Breast epithelium (tissue), 4 donors: ENCODE results near the gene PCNX1. TPM values are rescaled to one million over a fixed set of nuclear protein-coding genes. Genes with fewer than 3 reads are reported as not detected.

Experiments used
- DNase-seq, 2 donors: peaks; one replicate each; pipeline ENCODE4 v3.0.0-alpha.2; 2019; ENCODE audit warnings: low spot score in 2 of 2
- H3K27ac ChIP-seq, 2 donors: fragments of 200-600 bp; sonication (generic) in 1 of 2; one replicate each; pipeline ENCODE4 v1.5.1; 2016 to 2019; ENCODE audit warnings: mild to moderate bottlenecking in 1 of 2
- H3K27me3 ChIP-seq, 2 donors: fragments of 200-600 bp; sonication (generic) in 1 of 2; one replicate each; pipeline versions ENCODE4 v1.5.1 to v1.6.0; 2017 to 2019; ENCODE audit warnings: control low read depth in 1 of 2, mild to moderate bottlenecking in 1 of 2
- H3K36me3 ChIP-seq: fragments of 200-600 bp; one replicate; pipeline ENCODE4 v1.5.1; 2019
- H3K4me1 ChIP-seq, 2 donors: fragments of 200-600 bp; sonication (generic); one replicate each; pipeline ENCODE4 v1.5.1; 2016 to 2019; ENCODE audit warnings: control low read depth in 1 of 2
- H3K4me3 ChIP-seq, 3 donors: fragments of 200-600 bp; sonication (generic); 1 replicate in 2 of 3; 2 replicates in 1 of 3; pipeline ENCODE4 v1.5.1; 2016 to 2019; ENCODE audit warnings: mild to moderate bottlenecking in 3 of 3, moderate library complexity in 2 of 3
- H3K9me3 ChIP-seq, 2 donors: fragments of 200-600 bp; sonication (generic) in 1 of 2; one replicate each; pipeline ENCODE4 v1.5.1; 2016 to 2019; ENCODE audit warnings: control low read depth in 1 of 2
- POLR2A ChIP-seq: fragments of 450-650 bp; IDR thresholded peaks from one replicate; pipeline ENCODE4 v1.6.1; 2016; ENCODE audit warnings: antibody characterized with exemption, mild to moderate bottlenecking, moderate library complexity
- POLR2AphosphoS5 ChIP-seq, 3 donors: sonication (generic); formaldehyde crosslinking; IDR thresholded peaks; one replicate each; pipeline ENCODE4 v1.6.1; 2017; ENCODE audit warnings: antibody characterized with exemption in 3 of 3
- intact Hi-C: fragments of 100-400 bp; cut with DNase I; formaldehyde crosslinking; loops from one replicate; pipeline ENCODE4 v1.15.1; 2023; ENCODE audit warnings: low total_unique reads
- total RNA-seq, 3 donors: library from RNA; depleted of rRNA; stranded (reverse); fragments of >200 nt; gene quantifications; one replicate each; pipeline ENCODE4 v1.1.0, GENCODE V29; 2016
- TF ChIP-seq, protein P1 (sequence below), 3 donors: fragments of 450-650 bp; IDR thresholded peaks; one replicate each; pipeline ENCODE4 v1.5.1; 2016 to 2017; ENCODE audit warnings: antibody characterized with exemption in 3 of 3, mild to moderate bottlenecking in 3 of 3, moderate library complexity in 3 of 3

PCNX1 gene
- total RNA-seq, 3 donors from 2014 or later, result 61.8 to 105 (median 92.5) TPM

DNA sequence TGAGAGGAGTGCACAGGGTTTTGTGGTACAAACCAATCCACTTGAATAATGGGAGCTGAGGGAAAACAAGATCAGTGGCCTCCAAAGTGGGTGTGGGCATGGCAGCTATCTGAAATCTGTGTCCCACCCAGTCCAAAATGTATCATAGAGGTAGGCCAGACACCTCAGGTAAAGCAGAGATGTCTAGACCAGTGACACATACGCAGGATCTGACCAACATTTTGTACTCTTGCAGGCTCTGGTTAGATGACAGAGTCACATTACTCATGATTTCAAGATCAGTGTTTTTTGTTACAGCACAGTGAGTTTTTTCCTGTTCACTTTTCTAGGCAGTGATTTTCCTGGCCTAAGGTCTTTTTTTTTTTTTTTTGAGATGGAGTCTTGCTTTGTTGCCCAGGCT, 211.8 kb downstream of the PCNX1 start:
- no peak overlapping the region for H3K27ac ChIP-seq
- H3K36me3 ChIP-seq, result no peaks in the 10 kb centered on the region
- H3K27me3 ChIP-seq, result no peaks in the 10 kb centered on the region
- no peak for DNase-seq
- H3K9me3 ChIP-seq, result peaks cover 0 to 10% of the 10 kb centered on the region in 2 donors
- H3K4me1 ChIP-seq, result no peaks in the 10 kb centered on the region
- TF ChIP-seq, protein P1, sequence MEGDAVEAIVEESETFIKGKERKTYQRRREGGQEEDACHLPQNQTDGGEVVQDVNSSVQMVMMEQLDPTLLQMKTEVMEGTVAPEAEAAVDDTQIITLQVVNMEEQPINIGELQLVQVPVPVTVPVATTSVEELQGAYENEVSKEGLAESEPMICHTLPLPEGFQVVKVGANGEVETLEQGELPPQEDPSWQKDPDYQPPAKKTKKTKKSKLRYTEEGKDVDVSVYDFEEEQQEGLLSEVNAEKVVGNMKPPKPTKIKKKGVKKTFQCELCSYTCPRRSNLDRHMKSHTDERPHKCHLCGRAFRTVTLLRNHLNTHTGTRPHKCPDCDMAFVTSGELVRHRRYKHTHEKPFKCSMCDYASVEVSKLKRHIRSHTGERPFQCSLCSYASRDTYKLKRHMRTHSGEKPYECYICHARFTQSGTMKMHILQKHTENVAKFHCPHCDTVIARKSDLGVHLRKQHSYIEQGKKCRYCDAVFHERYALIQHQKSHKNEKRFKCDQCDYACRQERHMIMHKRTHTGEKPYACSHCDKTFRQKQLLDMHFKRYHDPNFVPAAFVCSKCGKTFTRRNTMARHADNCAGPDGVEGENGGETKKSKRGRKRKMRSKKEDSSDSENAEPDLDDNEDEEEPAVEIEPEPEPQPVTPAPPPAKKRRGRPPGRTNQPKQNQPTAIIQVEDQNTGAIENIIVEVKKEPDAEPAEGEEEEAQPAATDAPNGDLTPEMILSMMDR (IDR thresholded peaks at IDR 0.05), result no peak
- TF ChIP-seq POLR2AphosphoS5 (IDR thresholded peaks at IDR 0.05) (no peak), POLR2A (no peak)
- no peak overlapping the region for H3K4me3 ChIP-seq
- intact Hi-C loops, result no loop called here

DNA sequence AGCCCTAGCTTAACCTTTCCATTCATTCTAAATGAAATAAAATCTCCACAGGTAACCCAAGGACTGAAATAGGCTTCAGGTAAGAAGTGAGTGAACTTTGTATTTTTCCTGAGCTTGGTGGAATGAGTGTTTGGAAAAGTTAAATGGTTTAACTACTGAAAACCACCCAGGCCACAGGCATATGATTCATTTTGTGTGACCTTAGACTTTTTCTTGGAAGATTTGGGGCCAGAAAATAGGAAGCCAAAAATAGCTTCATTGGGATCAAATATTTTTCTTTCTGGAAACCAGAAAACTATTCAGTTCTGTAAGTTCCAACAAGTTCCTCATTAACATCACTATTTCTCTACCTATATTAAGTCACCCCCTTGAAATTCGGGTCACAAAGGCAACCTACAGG, 212.6 kb downstream of the PCNX1 start:
- H3K4me3 ChIP-seq, result no peak overlapping the region
- TF ChIP-seq, protein P1 (IDR thresholded peaks at IDR 0.05), result no peak
- TF ChIP-seq POLR2AphosphoS5 (IDR thresholded peaks at IDR 0.05) (no peak), POLR2A (no peak)
- H3K36me3 ChIP-seq, result no peaks in the 10 kb centered on the region
- H3K4me1 ChIP-seq, result no peaks in the 10 kb centered on the region
- no peak overlapping the region for H3K27ac ChIP-seq
- intact Hi-C loops, result no loop called here
- peaks cover 0 to 10% of the 10 kb centered on the region in 2 donors for H3K9me3 ChIP-seq
- no peaks in the 10 kb centered on the region for H3K27me3 ChIP-seq
- no peak for DNase-seq

DNA sequence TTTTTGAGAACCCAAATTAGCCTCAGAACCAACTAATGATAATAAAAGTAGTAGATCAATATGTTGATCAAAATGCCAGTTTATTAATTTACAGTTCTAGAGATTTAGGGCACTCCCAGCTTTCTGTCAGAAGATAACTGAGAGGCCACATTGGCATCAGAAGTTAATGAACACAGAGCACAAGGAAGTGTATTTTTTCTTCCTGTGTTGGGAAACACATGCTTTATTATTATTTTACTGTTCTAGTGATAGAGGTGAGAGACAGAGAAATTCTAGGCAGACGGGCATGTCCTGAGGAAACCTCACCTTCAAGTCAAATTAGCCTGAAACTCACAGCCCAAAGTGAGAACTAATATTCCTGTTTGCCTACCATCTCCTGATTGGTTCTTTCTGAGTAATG, 213.7 kb downstream of the PCNX1 start:
- DNase-seq, result no peak
- no peak overlapping the region for H3K27ac ChIP-seq
- H3K27me3 ChIP-seq, result no peaks in the 10 kb centered on the region
- no peak overlapping the region for H3K4me3 ChIP-seq
- no peak for TF ChIP-seq POLR2A
- TF ChIP-seq POLR2AphosphoS5 (IDR thresholded peaks at IDR 0.05), result no peak
- TF ChIP-seq, protein P1 (IDR thresholded peaks at IDR 0.05), result no peak
- H3K9me3 ChIP-seq, result peaks cover 0 to 10% of the 10 kb centered on the region in 2 donors
- H3K4me1 ChIP-seq, result no peaks in the 10 kb centered on the region
- intact Hi-C loops, result no loop called here
- H3K36me3 ChIP-seq, result no peaks in the 10 kb centered on the region

DNA sequence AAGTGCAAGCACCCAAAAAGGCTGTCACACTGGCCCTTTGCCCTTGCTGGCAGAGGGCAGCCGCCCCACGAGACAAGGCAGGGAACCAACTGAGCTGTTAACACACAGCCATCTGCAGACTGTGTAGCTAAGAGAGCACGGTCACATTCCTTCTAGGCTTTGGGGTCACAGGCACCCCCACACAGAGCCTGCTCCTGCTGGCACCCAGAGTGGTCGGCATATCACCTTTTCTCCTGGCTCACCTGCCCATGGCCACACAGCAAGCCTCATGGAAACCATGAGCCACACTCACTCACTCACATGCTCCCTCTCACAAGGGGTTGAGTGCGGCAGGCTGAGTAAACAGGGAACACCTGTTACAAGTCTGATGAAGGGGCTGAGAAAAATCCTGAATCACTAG, 214.5 kb downstream of the PCNX1 start:
- H3K4me3 ChIP-seq, result no peak overlapping the region
- DNase-seq, result no peak
- intact Hi-C loops, result no loop called here
- H3K27me3 ChIP-seq, result no peaks in the 10 kb centered on the region
- TF ChIP-seq POLR2AphosphoS5 (IDR thresholded peaks at IDR 0.05) (no peak), POLR2A (no peak)
- TF ChIP-seq, protein P1 (IDR thresholded peaks at IDR 0.05), result no peak
- H3K27ac ChIP-seq, result no peak overlapping the region
- peaks cover 0 to 10% of the 10 kb centered on the region in 2 donors for H3K9me3 ChIP-seq
- H3K4me1 ChIP-seq, result no peaks in the 10 kb centered on the region
- H3K36me3 ChIP-seq, result no peaks in the 10 kb centered on the region

DNA sequence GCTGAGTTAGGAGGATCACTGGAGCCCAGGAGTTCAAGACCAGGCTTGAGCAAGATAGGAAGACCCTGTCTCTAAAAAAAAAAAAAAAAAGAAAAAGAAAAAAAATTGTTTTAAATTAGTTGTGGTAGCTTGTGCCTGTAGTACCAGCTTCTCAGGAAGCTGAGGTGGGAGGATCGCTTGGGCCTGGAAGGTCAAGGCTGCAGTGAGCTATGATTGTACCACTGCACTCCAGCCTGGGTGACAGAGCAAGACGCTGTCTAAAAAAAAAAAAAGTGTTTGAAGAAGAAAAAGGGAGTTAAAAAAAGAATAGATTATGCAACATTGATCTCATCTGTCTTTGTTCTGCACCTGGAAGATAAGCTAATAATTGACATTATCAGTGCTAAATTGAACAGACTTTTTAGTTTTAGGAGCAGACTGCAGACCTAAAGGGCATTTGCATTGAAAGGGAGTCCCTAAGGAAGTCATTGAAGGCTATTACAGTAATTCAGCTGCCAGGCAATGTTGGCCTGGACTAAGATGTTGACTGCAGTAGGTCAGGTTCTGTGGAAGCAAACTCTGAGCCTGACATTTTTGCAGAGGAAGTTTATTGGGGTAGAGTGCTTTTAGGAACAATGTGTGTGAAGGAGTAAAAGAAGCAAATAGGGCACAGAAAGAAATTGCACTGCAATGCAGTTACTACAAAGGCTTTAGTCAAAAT, 215.8 kb downstream of the PCNX1 start:
- Histone ChIP-seq H3K9me3 (peaks cover 0 to 10% of the 10 kb centered on the region in 2 donors), H3K27me3 (no peaks in the 10 kb centered on the region), H3K4me1 (no peaks in the 10 kb centered on the region), H3K36me3 (no peaks in the 10 kb centered on the region), H3K27ac (no peak overlapping the region), H3K4me3 (no peak overlapping the region)
- intact Hi-C loops, result no loop called here
- DNase-seq, result no peak
- TF ChIP-seq POLR2A, result no peak
- TF ChIP-seq POLR2AphosphoS5 (IDR thresholded peaks at IDR 0.05), result no peak
- TF ChIP-seq, protein P1 (IDR thresholded peaks at IDR 0.05), result no peak
